Body of pancreas (tissue), 4 donors: ENCODE measurements around the gene PLCB3. TPM values are rescaled to one million over a fixed set of nuclear protein-coding genes. Genes with fewer than 3 reads are reported as not detected.

ENCODE experiments used
- ATAC-seq: fragments of 150-250 bp; one replicate; pipeline ENCODE4 v1.9.1; 2016
- DNase-seq, 4 donors: peaks; one replicate each; pipeline ENCODE4 v3.0.0-alpha.2; 2019
- H3K27ac ChIP-seq, 4 donors: fragments of 200-600 bp; sonication (generic); 1 replicate in 3 of 4; 2 replicates in 1 of 4; pipeline versions ENCODE4 v1.5.1 to v1.6.1; 2016 to 2019; ENCODE audit warnings: mild to moderate bottlenecking in 1 of 4, mixed read lengths in 1 of 4, moderate library complexity in 1 of 4
- H3K27me3 ChIP-seq, 2 donors: fragments of 200-600 bp; sonication (generic); one replicate each; pipeline ENCODE4 v1.6.0; 2016; ENCODE audit warnings: mild to moderate bottlenecking in 1 of 2
- H3K36me3 ChIP-seq, 2 donors: fragments of 200-600 bp; sonication (generic); replicated peaks in 1 of 2; 2 replicates each; pipeline ENCODE4 v1.5.1; 2016; ENCODE audit warnings: low read depth in 2 of 2; ENCODE audit not compliant: insufficient read depth in 1 of 2
- H3K4me1 ChIP-seq: fragments of 200-600 bp; sonication (generic); one replicate; pipeline ENCODE4 v1.6.0; 2016
- H3K4me3 ChIP-seq, 2 donors: fragments of 200-600 bp; sonication (generic); 1 replicate in 1 of 2; 2 replicates in 1 of 2; pipeline ENCODE4 v1.5.1; 2016 to 2019
- H3K9me3 ChIP-seq, 3 donors: fragments of 200-600 bp; sonication (generic); 1 replicate in 2 of 3; 2 replicates in 1 of 3; pipeline ENCODE4 v1.5.1; 2016
- POLR2A ChIP-seq, 3 donors: fragments of 450-650 bp; IDR thresholded peaks; one replicate each; pipeline ENCODE4 v1.6.1; 2016; ENCODE audit warnings: antibody characterized with exemption in 3 of 3, mild to moderate bottlenecking in 2 of 3
- WGBS, 2 donors: methylation state at CpG; one replicate each; pipeline ENCODE4 v1.1.5; 2017; 5-methylcytosine and 5-hydroxymethylcytosine counted together
- intact Hi-C: fragments of 100-400 bp; cut with DNase I; formaldehyde crosslinking; loops from one replicate; pipeline ENCODE4 v1.15.1; 2023
- total RNA-seq, 2 donors: library from RNA; depleted of rRNA; stranded (reverse); fragments of >200 nt; gene quantifications; one replicate each; pipeline ENCODE4 v1.1.0, GENCODE V29; 2016
- TF ChIP-seq, protein P1 (sequence below), 7 experiments: fragments of 450-650 bp in 4 of 7; fragments of 200-600 bp in 3 of 7; sonication (generic) in 3 of 7; IDR thresholded peaks; one replicate each; pipeline ENCODE4 v1.5.1; 2016 to 2019; ENCODE audit warnings: antibody characterized with exemption in 7 of 7

The PLCB3 gene
- total RNA-seq, 2 donors from 2014 or later, result 13.8 to 14.5 TPM

DNA sequence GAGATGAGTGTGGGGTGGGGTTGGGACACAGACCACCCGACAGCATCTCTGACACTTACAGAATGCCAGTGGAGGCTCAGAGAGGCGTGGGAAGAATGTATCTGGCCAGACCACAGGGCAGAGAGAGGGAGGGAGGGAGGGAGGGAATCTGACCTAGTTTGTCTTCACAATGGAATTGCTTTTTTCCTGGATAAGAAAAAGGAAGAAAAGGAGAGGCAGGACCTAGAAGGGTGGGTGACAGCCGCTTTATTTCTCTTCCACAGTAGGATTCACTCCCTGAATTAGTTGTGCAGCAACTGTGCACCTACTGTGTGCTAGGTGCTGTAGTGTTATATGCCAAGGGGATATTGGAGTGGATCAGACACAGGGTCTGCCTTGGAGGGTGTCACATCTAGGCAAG lies 43.4 kb downstream of the PLCB3 start:
- Histone ChIP-seq H3K9me3 (no peaks in the 10 kb centered on the region), H3K36me3 (no peaks in the 10 kb centered on the region), H3K4me3 (no peak overlapping the region), H3K4me1 (peaks cover 25% of the 10 kb centered on the region), H3K27ac (no peak overlapping the region), H3K27me3 (peaks cover 0 to 42% of the 10 kb centered on the region in 2 donors)
- intact Hi-C loops, result loop anchor here (5.0 kb wide), 1 partner anchor 87 kb away; the partner anchor contains the start of gene FERMT3
- WGBS, 2 donors, result 35 to 43% methylated on average over 3 of the region's 3 CpGs
- no peak for ATAC-seq
- no peak for TF ChIP-seq POLR2A (IDR thresholded peaks at IDR 0.05)
- TF ChIP-seq, protein P1, sequence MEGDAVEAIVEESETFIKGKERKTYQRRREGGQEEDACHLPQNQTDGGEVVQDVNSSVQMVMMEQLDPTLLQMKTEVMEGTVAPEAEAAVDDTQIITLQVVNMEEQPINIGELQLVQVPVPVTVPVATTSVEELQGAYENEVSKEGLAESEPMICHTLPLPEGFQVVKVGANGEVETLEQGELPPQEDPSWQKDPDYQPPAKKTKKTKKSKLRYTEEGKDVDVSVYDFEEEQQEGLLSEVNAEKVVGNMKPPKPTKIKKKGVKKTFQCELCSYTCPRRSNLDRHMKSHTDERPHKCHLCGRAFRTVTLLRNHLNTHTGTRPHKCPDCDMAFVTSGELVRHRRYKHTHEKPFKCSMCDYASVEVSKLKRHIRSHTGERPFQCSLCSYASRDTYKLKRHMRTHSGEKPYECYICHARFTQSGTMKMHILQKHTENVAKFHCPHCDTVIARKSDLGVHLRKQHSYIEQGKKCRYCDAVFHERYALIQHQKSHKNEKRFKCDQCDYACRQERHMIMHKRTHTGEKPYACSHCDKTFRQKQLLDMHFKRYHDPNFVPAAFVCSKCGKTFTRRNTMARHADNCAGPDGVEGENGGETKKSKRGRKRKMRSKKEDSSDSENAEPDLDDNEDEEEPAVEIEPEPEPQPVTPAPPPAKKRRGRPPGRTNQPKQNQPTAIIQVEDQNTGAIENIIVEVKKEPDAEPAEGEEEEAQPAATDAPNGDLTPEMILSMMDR (IDR thresholded peaks at IDR 0.05), result no peak
- no peak for DNase-seq

DNA sequence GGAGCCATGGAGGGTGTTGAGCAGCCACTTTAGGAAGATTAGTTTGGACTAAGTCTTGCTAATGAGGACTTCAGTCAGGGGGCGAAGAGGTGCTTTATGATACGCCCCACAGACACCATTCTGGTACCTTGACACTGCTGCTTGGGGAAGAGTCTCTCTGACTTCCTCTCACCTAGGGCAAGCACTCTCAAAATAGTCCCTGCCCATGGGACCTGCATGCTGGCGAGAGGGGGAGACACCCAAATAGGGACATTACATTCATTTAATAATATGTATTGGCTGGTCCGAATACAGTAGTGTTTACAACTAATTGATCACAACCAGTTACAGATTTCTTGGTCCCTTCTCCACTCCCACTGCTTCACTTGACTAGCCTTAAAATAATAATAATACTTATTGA lies 44.4 kb downstream of the PLCB3 start:
- Histone ChIP-seq H3K4me1 (peaks cover 34% of the 10 kb centered on the region), H3K27me3 (peaks cover 0 to 45% of the 10 kb centered on the region in 2 donors), H3K36me3 (no peaks in the 10 kb centered on the region), H3K27ac (no peak overlapping the region), H3K9me3 (no peaks in the 10 kb centered on the region), H3K4me3 (no peak overlapping the region)
- ATAC-seq (no peak), DNase-seq (no peak)
- TF ChIP-seq, protein P1 (IDR thresholded peaks at IDR 0.05), result no peak
- no peak for TF ChIP-seq POLR2A (IDR thresholded peaks at IDR 0.05)
- intact Hi-C loops, result loop anchor here (5.0 kb wide), 1 partner anchor 88 kb away; the partner anchor contains the start of gene FERMT3
- WGBS, 2 donors, result 83 to 86% methylated on average over 4 of the region's 4 CpGs

DNA sequence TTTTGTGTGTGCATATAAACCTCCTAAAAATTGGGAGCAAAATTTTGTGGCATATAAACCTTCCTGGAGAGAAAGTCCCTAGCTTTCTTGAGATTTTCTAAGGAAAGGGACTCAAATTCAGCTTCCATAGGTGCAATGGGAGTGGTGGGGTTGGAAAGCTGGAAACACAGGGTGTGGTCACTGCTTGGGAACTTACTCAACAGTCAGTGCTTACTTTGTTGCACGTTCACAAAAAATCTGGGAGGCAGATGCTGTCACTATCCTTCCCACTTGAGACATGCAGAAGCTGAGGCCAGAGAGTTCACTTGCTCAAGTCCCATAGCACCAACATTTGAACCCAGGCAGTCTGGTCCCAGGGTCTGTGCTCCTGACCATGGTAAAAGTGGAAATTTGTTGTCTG lies 44.9 kb downstream of the PLCB3 start:
- H3K27me3 ChIP-seq, result peaks cover 0 to 44% of the 10 kb centered on the region in 2 donors
- ATAC-seq (no peak), DNase-seq (no peak)
- H3K4me3 ChIP-seq, result no peak overlapping the region
- H3K9me3 ChIP-seq, result no peaks in the 10 kb centered on the region
- WGBS, 2 donors, result 44 to 50% methylated on average over 1 of the region's 1 CpG
- H3K36me3 ChIP-seq, result no peaks in the 10 kb centered on the region
- intact Hi-C loops, result loop anchor here (5.0 kb wide), 1 partner anchor 89 kb away; the partner anchor contains the start of gene FERMT3
- H3K27ac ChIP-seq, result no peak overlapping the region
- TF ChIP-seq, protein P1 (IDR thresholded peaks at IDR 0.05), result no peak
- no peak for TF ChIP-seq POLR2A (IDR thresholded peaks at IDR 0.05)
- H3K4me1 ChIP-seq, result peaks cover 35% of the 10 kb centered on the region

DNA sequence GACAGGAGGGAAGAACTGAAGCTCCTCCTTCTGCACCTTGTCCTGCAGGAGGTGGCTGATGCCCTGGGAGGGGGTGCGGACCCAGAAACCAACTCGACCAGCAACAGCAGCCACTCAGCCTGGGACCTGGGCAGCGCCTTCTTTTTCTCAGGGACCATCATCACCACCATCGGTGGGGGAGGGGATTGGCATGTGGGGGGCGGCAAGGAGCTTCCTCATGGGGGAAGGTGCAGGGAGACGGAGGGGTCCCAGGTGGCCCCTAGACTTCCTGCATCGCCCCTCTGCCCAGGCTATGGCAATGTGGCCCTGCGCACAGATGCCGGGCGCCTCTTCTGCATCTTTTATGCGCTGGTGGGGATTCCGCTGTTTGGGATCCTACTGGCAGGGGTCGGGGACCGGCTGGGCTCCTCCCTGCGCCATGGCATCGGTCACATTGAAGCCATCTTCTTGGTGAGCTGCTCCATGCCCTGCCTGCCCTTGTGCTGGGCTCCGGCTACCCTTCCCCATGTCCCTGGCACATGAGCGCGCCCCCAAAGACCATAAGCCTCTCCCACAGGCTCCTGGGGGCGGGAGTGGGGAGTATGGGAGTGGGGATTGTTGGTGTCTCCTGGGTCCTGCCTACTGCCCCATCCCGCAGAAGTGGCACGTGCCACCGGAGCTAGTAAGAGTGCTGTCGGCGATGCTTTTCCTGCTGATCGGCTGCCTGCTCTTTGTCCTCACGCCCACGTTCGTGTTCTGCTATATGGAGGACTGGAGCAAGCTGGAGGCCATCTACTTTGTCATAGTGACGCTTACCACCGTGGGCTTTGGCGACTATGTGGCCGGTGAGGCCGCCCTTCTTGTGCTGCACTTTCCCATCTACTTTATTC lies 45.7 kb downstream of the PLCB3 start:
- WGBS, 2 donors, result 17 to 21% methylated on average over 15 to 34 of the region's 34 CpGs
- ATAC-seq (no peak), DNase-seq (no peak)
- H3K4me1 ChIP-seq, result peaks cover 26% of the 10 kb centered on the region
- no peaks in the 10 kb centered on the region for H3K36me3 ChIP-seq
- no peaks in the 10 kb centered on the region for H3K9me3 ChIP-seq
- no peak overlapping the region for H3K27ac ChIP-seq
- intact Hi-C loops, result loop anchor here (5.0 kb wide), 1 partner anchor 90 kb away; the partner anchor contains the start of gene FERMT3
- H3K27me3 ChIP-seq, result peaks cover 0 to 36% of the 10 kb centered on the region in 2 donors
- H3K4me3 ChIP-seq, result no peak overlapping the region
- no peak for TF ChIP-seq POLR2A (IDR thresholded peaks at IDR 0.05)
- TF ChIP-seq, protein P1 (IDR thresholded peaks at IDR 0.05), result no peak
